NCI-H226 (cell line): ENCODE measurements around the gene WEE2.

Source experiments
- DNase-seq: peaks from one replicate; pipeline ENCODE4 v3.0.0-alpha.2; 2015

Gene WEE2

GRCh38 chr7:141691961-141692360 is 16.2 kb upstream of the WEE2 start:
- no peak for DNase-seq

DNA sequence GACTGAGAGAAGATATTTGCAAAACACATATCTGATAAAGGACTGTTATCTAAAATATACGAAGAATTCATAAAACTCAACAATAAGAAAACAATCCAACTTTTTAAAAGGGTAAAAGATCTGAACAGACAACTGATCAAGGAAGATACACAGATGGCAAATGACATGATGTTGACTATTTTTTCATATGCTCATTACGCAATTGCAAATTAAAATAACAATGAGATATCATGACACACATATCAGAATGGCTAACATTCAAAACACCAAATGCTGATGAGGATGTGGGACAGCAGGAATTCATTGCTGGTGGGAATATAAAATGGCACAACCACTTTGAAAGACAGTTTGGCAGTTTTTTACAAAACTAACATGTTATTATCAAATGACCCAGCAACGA is 15.1 kb upstream of the WEE2 start:
- DNase-seq = no peak

DNA sequence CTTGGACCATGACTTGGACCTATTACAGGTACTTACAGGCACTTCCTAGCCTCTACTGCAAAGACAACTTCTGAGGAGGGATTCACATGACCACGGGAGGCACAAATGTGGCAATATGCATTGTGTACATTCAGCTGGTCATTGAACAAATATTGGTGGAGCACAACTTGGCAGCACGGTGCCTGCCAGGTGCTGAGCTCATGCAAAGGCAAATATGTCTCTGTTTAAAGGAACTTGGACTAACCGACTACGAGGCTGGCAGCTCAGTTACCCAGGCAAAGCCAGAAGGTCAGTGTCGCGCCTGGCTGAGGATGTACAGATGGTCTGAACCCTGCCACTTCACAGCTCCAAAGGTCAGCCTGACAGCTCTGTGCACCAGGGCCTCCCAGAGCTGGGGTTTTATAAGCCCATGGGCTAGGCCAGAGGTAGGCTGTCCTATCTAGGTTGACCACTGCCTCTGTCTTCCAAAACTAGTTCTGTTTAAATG is 12.3 kb upstream of the WEE2 start:
- DNase-seq = no peak

- no peak for DNase-seq
Measured at GRCh38 chr7:141696348-141696747, 11.8 kb upstream of the WEE2 start.

GRCh38 chr7:141697211-141697871 is 10.8 kb upstream of the WEE2 start:
- peak; percentile 68 for DNase-seq

GRCh38 chr7:141698247-141699015 is 9.7 kb upstream of the WEE2 start:
- no peak for DNase-seq

DNA sequence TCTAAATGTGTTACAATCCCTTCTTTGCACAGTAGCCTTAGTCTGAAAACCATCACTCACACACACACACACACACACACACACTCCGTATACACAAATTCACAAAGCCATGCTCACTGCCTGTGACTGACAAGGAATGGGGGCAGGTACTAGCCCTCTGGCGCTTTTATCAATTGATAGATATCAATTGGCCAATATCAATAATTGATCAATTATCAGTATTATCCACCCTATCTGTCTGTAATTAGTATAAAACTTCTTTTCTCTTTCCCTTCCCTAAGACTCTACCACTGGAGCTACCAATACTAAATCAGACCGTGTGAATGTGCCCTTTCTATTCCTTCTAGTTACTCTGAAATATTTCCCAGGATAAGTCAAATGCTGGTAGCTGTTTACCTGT is 8.3 kb upstream of the WEE2 start:
- DNase-seq = no peak

GRCh38 chr7:141700296-141700847 is 7.8 kb upstream of the WEE2 start:
- DNase-seq = no peak

- DNase-seq = no peak
Measured at GRCh38 chr7:141700848-141701371, 7.2 kb upstream of the WEE2 start.

- DNase-seq = no peak
Measured at GRCh38 chr7:141701489-141702046, 6.6 kb upstream of the WEE2 start.

GRCh38 chr7:141702047-141702567 is 6.0 kb upstream of the WEE2 start, which contains the start of gene DENND11:
Gene DENND11 (minus strand): TSS chr7:141702166. CDS start chr7:141702153, 13 bp downstream.
- DNase-seq = no peak

DNA sequence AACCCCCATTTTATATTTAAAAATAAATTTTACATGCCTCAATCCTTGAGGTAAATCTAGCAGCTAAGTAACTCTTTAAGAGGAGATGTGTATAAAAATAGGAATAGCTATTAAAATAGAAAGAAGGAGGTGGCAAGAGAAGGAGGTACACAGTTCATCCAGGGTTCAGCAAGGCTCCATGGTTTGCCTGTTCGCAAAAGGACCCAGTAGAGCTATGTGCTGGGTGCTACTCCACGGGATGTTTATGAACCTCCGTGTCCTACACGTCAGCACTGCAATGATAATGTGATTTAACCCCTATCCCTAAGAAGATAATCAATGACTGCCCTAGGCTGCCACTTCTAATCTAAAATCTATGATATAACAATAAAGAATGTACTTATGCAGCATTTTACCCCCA is 5.3 kb upstream of the WEE2 start:
- no peak for DNase-seq

DNA sequence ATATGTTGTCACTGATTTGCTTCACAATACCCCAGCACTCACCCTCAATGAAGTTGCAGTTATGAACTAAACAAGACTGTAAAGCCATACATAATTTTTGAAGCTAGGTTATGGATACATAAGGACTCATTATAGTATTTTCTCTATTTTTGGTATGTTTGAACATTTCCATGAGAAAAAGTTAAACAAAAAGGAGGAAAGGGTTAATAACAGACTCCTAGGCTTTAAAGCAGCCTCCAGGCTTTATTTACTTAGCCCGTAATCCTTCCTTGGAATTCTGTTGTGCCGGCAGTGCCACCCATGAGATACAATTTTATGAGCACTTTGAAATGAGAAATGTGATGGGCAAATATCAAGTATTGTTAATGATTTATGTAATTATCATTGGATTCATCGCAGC is 4.0 kb upstream of the WEE2 start:
- no peak for DNase-seq

GRCh38 chr7:141704741-141705140 is 3.4 kb upstream of the WEE2 start:
- no peak for DNase-seq

- DNase-seq = no peak
Measured at GRCh38 chr7:141706239-141707064, 1.7 kb upstream of the WEE2 start.

- no peak for DNase-seq
Measured at GRCh38 chr7:141709318-141709717, 1.2 kb downstream of the WEE2 start.

DNA sequence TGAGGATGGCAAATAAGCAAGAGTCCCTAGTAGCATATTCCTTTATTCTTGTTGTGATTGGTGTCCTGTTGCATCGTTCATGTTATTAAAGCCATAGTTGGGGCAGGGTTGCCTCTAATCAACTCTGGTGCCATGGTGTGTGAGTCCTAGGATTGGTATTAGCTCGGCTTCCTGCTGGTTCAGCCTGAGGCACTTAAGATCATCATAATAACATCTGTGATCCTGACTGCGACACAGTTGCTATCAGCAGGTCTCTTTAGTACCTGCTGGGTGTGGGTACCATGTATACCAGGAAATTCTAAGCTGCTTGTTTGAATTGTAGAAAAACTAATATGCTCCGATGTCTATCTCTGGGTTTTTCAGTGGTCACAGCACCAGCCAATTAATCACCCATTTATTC is 1.6 kb downstream of the WEE2 start:
- DNase-seq = no peak

DNA sequence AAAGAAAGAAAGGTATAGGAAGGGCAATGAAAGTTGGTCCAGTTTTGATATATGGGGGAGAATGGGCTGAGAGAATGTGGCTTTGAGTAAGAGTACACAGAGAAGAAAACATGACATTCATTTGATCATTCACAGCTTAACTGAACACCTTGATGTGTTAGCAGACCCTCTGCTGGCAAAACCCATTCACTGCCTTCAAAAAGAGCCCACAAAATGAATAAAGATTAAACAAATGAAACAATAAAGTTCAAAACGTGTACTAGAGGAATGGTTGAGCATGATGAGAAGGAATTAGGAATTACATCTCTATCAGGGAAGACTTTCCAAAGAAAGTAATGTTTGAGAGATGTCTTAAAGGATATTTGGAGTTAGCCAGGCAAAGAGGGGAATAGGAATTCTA is 2.1 kb downstream of the WEE2 start:
- no peak for DNase-seq

- DNase-seq = no peak
Measured at GRCh38 chr7:141712603-141713255, 4.6 kb downstream of the WEE2 start.

DNA sequence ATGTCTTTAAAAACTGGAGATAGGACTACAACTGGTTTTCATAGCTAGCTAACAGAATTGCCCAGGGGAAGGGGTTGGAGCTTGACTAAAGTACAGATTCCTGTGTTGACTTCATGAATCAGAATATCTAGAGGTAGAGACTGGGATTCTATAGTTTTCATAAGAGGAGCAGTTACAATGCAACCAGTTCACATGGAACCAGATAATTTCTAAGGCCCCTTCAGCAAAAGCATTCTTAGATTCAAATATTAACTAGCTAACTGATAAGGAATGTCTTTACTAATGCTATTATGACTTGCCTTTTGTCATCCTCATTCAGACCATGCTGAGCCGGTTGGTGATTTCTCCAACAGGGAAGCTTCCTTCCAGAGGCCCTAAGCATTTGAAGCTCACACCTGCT is 5.7 kb downstream of the WEE2 start:
- no peak for DNase-seq

DNA sequence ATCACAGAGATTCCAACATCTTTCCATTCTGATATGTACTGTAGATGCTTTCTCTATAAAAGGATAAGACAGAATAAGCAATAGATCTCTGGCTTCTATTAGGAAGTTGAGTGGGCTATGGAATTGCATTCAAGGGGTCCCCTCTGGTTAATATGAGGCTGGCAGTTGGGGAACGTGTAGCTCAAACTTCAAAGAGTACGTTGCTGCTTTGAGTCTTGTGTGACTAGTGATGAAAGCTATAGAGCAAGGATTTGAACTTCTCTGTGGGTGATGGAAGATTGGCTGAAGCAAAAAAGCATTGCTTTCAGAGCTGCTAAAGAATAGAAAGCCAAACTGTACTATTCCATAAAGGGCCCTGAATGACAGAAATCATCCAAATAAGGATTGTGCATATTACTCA is 6.4 kb downstream of the WEE2 start:
- no peak for DNase-seq

DNA sequence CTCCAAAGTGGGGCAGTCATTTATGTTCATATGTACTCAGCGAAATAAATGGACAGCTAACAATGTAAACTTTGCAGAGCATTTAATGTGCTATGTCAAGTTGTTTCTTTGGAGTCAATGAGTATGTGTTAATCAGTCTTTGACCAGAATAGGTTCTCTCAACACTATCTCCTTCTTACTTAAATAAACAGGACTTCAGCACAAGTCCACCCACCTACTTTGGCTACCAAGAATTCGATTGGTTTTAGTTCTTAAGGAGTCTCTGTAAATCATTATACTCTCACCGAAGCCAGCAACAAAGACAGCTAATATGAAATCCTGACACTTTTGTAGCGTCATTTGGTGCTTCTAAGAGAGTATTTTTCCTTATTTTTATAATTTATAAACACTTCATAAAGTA is 6.9 kb downstream of the WEE2 start:
- DNase-seq = no peak
